Thymus (tissue), 11 donors: ENCODE results near the gene RABEPK. TPM values are rescaled to one million over a fixed set of nuclear protein-coding genes. Genes with fewer than 3 reads are reported as not detected.
"Not testable (repeated sequence)": the region's sequence is repeated elsewhere in the genome, so short reads cannot be mapped to it uniquely, and the experiment has no call there.

Experiments used
- DNase-seq, 9 donors: peaks; one replicate each; pipeline ENCODE4 v3.0.0-alpha.2; 2013; ENCODE audit warnings: low spot score in 9 of 9, low read depth in 6 of 9, missing footprints in 1 of 9
- H3K27ac ChIP-seq, 2 donors: one replicate each; pipeline ENCODE4 v1.5.1; 2013; ENCODE audit warnings: control low read depth in 1 of 2, low read depth in 1 of 2, low read length in 1 of 2, mild to moderate bottlenecking in 1 of 2, moderate library complexity in 1 of 2
- H3K27me3 ChIP-seq, 2 donors: one replicate each; pipeline ENCODE4 v1.5.1; 2013; ENCODE audit warnings: low read length in 1 of 2; ENCODE audit not compliant: control insufficient read depth in 2 of 2, insufficient read depth in 1 of 2
- H3K36me3 ChIP-seq, 2 donors: one replicate each; pipeline ENCODE4 v1.5.1; 2013; ENCODE audit warnings: low read length in 1 of 2, mild to moderate bottlenecking in 1 of 2, moderate library complexity in 1 of 2; ENCODE audit not compliant: control insufficient read depth in 2 of 2, insufficient read depth in 2 of 2
- H3K4me1 ChIP-seq, 2 donors: one replicate each; pipeline ENCODE4 v1.5.1; 2013; ENCODE audit warnings: low read length in 2 of 2; ENCODE audit not compliant: control insufficient read depth in 2 of 2, insufficient read depth in 2 of 2
- H3K4me3 ChIP-seq, 2 donors: one replicate each; pipeline ENCODE4 v1.5.1; 2013; ENCODE audit warnings: low read length in 2 of 2, control low read depth in 1 of 2, mild to moderate bottlenecking in 1 of 2
- H3K9me3 ChIP-seq, 2 donors: one replicate each; pipeline ENCODE4 v1.5.1; 2013; ENCODE audit warnings: low read length in 1 of 2, mild to moderate bottlenecking in 1 of 2; ENCODE audit not compliant: control insufficient read depth in 2 of 2, insufficient read depth in 1 of 2
- WGBS: extraction: QIAGEN DNeasy Blood & Tissue Kit; methylation state at CpG from one replicate; pipeline ENCODE4 v1.1.7; 2013; 5-methylcytosine and 5-hydroxymethylcytosine counted together
- polyA plus RNA-seq: library from polyadenylated mRNA; stranded (reverse); fragments of 200-250 nt; gene quantifications from one replicate; pipeline ENCODE4 v1.2.3, GENCODE V29; 2013
- total RNA-seq: library from RNA; stranded (reverse); fragments of 120-200 nt; gene quantifications from one replicate; pipeline ENCODE4 v1.2.4, GENCODE V29; 2013
- donor health status: healthy.

Gene RABEPK
- total and polyA plus RNA-seq, 2 donors = 19.5 to 25.7 TPM

DNA sequence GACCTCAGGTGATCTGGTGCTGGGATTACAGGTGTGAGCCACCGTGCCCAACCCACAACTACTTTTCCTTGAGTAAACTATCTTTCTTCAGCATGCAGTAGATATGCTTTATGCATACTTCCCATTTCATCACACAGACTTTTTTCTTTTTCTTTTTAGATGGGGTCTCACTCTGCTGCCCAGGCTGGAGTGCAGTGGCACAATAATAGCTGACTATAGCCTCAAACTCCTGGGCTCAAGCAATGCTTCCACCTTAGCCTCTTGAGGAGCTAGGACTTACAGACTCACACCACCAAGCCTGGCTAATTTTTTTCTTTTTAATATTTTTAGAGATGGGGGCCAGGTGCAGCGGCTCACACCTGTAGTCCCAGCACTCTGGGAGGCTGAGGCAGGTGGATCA lies 33.6 kb upstream of the RABEPK start:
- Histone ChIP-seq H3K4me3 (no peak overlapping the region), H3K27ac (no peak overlapping the region), H3K27me3 (no peaks in the 10 kb centered on the region), H3K4me1 (no peaks in the 10 kb centered on the region), H3K36me3 (peaks cover 12 to 31% of the 10 kb centered on the region in 2 donors), H3K9me3 (no peaks in the 10 kb centered on the region)
- no peak for DNase-seq
- 73% methylated on average over 2 of the region's 2 CpGs for WGBS

DNA sequence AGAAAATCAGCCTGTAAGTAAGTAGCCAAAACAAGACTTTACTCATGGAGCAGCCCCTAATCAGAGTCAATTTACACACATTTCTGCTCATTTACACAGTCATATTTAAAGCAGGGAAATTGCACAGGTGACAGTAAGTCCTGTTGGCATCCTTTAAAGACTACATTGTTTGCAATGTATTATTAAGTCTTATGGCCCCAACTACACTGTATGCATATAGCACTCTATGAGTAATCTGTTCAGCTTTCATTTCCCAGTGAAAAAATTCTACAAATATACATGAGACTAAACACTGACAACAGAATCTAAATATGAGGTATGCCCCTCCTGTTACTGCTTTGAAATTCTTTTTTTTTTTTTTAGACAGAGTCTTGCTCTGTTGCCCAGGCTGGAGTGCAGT lies 30.4 kb upstream of the RABEPK start:
- Histone ChIP-seq H3K4me1 (no peaks in the 10 kb centered on the region), H3K27me3 (no peaks in the 10 kb centered on the region), H3K4me3 (no peak overlapping the region), H3K27ac (no peak overlapping the region), H3K36me3 (peaks cover 15 to 34% of the 10 kb centered on the region in 2 donors), H3K9me3 (no peaks in the 10 kb centered on the region)
- DNase-seq = no peak

DNA sequence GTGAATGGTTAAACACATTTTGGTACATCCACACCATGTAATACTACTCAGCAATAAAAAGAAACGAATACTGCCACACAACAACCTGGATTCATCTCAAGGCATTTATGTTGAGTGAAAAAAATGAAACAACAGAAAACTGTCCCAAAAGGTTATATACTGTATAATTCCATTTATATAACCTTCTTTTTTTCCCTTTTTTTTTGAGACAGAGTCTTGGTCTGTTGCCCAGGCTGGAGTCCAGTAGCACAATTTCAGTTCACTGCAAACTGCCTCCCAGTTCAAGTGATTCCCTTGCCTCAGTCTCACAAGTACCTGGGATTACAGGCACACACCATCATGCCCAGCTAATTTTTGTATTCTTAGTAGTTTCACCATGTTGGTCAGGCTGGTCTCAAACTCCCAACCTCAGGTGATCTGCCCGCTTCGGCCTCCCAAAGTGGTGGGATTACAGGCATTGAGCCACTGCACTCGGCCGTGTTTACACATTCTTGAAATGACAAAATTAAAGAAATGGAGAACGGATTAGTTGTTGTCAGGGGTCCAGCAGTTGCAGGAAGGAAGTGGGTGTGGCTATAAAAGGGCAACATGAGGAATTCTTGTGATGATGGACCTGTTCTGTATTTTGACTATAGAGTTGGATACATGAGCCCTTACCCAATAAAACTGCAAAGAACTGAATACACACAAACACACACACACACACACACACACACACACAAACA lies 28.1 kb upstream of the RABEPK start:
- 59% methylated on average over 6 of the region's 6 CpGs for WGBS
- no peaks in the 10 kb centered on the region for H3K4me1 ChIP-seq
- peaks cover 11 to 27% of the 10 kb centered on the region in 2 donors for H3K36me3 ChIP-seq
- no peaks in the 10 kb centered on the region for H3K9me3 ChIP-seq
- no peak for DNase-seq
- H3K27me3 ChIP-seq = no peaks in the 10 kb centered on the region
- no peak overlapping the region for H3K27ac ChIP-seq
- no peak overlapping the region for H3K4me3 ChIP-seq

DNA sequence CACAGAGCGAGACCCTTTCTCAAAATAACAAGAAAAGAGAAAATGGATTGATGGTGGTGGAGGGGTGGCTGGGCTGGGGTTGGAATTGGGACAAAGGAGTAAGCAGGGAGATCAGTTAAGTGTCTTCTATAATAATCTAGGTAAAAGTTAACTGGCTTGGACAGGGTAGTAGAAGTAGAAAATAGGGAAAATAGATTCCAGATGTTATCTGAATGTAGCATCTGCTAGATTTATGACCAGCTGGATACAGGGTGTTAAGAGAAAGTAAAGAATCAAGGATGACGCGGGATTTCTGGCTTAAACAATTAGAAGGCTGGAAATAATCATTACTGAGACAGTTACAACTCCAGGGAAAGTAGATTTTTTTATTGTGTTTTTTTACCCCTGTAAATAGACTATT lies 23.7 kb upstream of the RABEPK start:
- no peak for DNase-seq
- H3K27me3 ChIP-seq = no peaks in the 10 kb centered on the region
- H3K9me3 ChIP-seq = no peaks in the 10 kb centered on the region
- 97% methylated on average over 3 of the region's 3 CpGs for WGBS
- peaks cover 4 to 8% of the 10 kb centered on the region in 2 donors for H3K36me3 ChIP-seq
- no peak overlapping the region for H3K4me3 ChIP-seq
- peaks cover 0 to 2% of the 10 kb centered on the region in 2 donors for H3K4me1 ChIP-seq
- H3K27ac ChIP-seq = no peak overlapping the region

DNA sequence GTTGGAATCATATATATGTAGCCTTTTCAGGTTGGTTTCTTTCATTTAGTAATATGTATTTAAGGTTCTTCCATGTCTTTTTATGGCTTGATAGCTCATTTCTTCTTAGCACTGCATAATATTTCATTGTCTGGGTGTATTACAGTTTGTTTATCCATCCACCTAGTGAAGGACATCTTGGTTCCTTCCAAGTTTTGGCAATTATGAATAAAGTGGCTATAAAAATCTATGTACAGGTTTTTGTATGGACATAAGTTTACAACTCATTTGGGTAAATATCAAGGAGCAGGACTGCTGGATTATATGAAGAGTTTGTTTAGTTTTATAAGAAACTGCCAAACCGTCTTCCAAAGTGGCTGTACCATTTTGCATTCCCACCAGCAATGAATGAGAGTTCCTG lies 22.5 kb upstream of the RABEPK start:
- WGBS = 100% methylated on average over 1 of the region's 1 CpG
- Histone ChIP-seq H3K36me3 (peaks cover 4 to 8% of the 10 kb centered on the region in 2 donors), H3K27ac (no peak overlapping the region), H3K4me3 (no peak overlapping the region), H3K9me3 (no peaks in the 10 kb centered on the region), H3K4me1 (peaks cover 0 to 2% of the 10 kb centered on the region in 2 donors), H3K27me3 (no peaks in the 10 kb centered on the region)
- no peak for DNase-seq

DNA sequence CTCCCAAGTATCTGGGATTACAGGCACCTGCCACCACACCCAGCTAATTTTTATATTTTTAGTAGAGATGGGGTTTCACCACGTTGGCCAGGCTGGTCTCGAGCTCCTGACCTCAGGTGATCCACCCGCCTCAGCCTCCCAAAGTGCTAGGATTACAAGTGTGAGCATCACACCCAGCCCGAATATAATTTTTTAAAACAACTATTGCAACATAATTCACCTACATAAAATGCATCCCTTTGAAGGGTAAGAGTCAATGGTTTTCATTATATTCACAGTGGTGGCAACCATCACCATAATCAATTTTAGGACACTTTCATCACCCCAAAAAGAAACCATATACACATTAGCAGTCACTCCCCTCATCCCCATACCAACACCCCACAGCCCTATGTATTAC lies 20.6 kb upstream of the RABEPK start:
- DNase-seq, H3K27ac ChIP-seq, H3K4me1 ChIP-seq, H3K27me3 ChIP-seq, H3K4me3 ChIP-seq, H3K9me3 ChIP-seq: not testable (repeated sequence)
- 95% methylated on average over 4 of the region's 4 CpGs for WGBS
- H3K36me3 ChIP-seq = peaks cover 2 to 11% of the 10 kb centered on the region in 2 donors

DNA sequence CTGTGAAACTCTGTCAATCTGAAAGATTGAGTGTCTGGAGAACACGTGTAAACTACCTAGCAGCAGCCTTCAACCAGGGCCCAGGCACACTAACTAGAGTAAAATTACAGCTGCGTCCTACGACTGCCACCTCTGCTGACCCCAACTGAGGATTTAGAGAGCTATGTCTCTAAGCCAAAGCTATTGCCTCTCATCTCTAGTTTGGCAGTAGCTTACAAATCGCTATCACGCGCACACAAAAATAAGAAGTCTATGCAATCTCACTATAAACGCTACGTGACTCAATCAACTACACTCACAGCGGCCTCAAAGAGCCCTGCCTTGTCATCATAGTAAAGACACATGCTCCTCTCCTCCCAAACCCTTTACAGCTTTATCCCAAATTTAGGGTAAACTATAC lies 19.5 kb upstream of the RABEPK start:
- WGBS = 98% methylated on average over 9 of the region's 9 CpGs
- no peak overlapping the region for H3K27ac ChIP-seq
- peaks cover 0 to 2% of the 10 kb centered on the region in 2 donors for H3K4me1 ChIP-seq
- H3K36me3 ChIP-seq = peaks cover 0 to 11% of the 10 kb centered on the region in 2 donors
- no peaks in the 10 kb centered on the region for H3K9me3 ChIP-seq
- no peaks in the 10 kb centered on the region for H3K27me3 ChIP-seq
- H3K4me3 ChIP-seq = no peak overlapping the region
- no peak for DNase-seq

DNA sequence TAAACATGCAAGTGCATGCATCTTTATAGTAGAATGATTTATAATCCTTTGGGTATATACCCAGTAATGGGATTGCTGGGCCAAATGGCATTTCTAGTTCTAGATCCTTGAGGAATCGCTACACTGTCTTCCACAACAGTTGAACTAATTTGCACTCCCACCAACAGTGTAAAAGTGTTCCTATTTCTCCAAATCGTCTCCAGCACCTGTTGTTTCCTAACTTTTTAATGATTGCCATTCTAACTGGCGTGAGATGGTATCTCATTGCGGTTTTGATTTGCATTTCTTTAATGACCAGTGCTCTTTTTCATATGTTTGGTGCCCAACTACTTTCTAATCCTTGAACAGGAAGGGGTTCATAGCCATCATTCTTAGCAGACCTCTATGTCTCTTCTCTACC lies 18.6 kb upstream of the RABEPK start:
- DNase-seq, H3K27me3 ChIP-seq, H3K27ac ChIP-seq, H3K9me3 ChIP-seq, H3K4me1 ChIP-seq, H3K4me3 ChIP-seq: not testable (repeated sequence)
- WGBS = 97% methylated on average over 4 of the region's 4 CpGs
- H3K36me3 ChIP-seq = peaks cover 0 to 11% of the 10 kb centered on the region in 2 donors

DNA sequence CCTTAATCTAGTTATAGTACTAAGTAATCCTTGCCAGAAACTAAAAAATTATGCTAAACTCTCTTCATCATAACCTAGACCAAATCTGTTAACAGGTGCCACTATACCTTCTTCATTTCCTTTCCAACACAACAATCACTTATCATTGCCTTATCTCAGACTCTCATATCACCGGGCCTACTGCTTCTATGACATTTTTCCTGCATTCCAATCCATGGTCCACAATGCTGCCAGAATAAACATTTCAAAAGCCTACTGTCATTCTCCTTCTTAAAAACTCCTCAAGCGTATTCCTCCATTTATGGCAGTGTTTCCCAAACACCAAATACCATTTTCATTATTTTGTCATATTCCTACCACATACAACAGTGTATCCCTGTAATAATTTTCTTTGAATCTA lies 17.3 kb upstream of the RABEPK start:
- Histone ChIP-seq H3K4me3 (no peak overlapping the region), H3K27me3 (no peaks in the 10 kb centered on the region), H3K27ac (no peak overlapping the region), H3K9me3 (no peaks in the 10 kb centered on the region), H3K36me3 (peaks cover 0 to 8% of the 10 kb centered on the region in 2 donors), H3K4me1 (peaks cover 8 to 11% of the 10 kb centered on the region in 2 donors)
- DNase-seq = no peak
- WGBS = 90% methylated on average over 2 of the region's 2 CpGs
